Epithelial cell of esophagus (primary cell): ENCODE results near the gene TSC22D1.

ENCODE experiments used
- DNase-seq: peaks from one replicate; pipeline ENCODE4 v3.0.0; 2010; ENCODE audit warnings: low read depth
- H3K4me3 ChIP-seq: 2 replicates; pipeline ENCODE4 v1.5.1; 2011; ENCODE audit warnings: mild to moderate bottlenecking, low read length, control low read depth
- TF ChIP-seq, protein P1 (sequence below): IDR thresholded peaks from 2 replicates; pipeline ENCODE4 v1.5.1; 2011; ENCODE audit warnings: low read depth, mild to moderate bottlenecking, low read length, control low read depth, inconsistent platforms; ENCODE audit not compliant: insufficient read depth; ENCODE audit errors: missing control alignments

Gene TSC22D1

DNA sequence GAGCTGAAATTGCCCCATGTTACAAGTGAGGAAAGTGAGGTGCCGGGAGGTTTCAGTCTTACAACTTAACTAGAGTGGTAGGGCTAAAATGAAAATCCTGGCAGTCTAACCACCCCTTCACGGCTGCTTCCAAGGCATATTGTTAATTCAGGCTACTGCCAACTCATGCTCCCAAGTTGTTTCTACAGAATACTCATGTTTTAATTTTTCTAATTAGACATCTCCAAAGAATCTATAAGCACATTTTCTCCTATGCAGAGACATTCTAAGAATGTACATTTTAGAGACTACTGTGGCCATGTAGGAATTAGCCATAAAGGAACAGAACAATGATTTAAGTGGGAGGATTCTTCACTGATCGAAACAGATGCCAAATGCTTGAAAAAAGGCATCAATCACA lies 7.0 kb upstream of the TSC22D1 start:
- TF ChIP-seq, protein P1, sequence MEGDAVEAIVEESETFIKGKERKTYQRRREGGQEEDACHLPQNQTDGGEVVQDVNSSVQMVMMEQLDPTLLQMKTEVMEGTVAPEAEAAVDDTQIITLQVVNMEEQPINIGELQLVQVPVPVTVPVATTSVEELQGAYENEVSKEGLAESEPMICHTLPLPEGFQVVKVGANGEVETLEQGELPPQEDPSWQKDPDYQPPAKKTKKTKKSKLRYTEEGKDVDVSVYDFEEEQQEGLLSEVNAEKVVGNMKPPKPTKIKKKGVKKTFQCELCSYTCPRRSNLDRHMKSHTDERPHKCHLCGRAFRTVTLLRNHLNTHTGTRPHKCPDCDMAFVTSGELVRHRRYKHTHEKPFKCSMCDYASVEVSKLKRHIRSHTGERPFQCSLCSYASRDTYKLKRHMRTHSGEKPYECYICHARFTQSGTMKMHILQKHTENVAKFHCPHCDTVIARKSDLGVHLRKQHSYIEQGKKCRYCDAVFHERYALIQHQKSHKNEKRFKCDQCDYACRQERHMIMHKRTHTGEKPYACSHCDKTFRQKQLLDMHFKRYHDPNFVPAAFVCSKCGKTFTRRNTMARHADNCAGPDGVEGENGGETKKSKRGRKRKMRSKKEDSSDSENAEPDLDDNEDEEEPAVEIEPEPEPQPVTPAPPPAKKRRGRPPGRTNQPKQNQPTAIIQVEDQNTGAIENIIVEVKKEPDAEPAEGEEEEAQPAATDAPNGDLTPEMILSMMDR = no peak
- no peak overlapping the region for H3K4me3 ChIP-seq
- no peak for DNase-seq

DNA sequence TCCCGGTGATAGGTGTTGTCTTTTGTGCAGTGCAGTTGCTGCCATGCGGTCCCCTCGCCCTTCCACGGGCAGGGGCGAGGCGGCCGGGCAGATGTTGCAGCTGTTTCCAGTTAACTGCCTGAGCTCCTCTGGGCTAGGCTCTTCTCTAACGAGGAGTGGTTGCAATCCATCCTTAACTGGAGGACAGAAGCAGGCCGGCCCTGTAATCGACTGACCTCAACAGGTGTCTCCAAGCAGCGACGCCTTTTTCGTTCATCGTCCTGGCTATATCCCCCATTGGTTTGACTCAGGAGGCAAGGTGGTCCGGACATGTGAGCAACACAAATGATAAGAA lies 1.9 kb upstream of the TSC22D1 start:
- peak overlapping the region; percentile 80 for H3K4me3 ChIP-seq
- DNase-seq = no peak
- TF ChIP-seq, protein P1 = no peak

DNA sequence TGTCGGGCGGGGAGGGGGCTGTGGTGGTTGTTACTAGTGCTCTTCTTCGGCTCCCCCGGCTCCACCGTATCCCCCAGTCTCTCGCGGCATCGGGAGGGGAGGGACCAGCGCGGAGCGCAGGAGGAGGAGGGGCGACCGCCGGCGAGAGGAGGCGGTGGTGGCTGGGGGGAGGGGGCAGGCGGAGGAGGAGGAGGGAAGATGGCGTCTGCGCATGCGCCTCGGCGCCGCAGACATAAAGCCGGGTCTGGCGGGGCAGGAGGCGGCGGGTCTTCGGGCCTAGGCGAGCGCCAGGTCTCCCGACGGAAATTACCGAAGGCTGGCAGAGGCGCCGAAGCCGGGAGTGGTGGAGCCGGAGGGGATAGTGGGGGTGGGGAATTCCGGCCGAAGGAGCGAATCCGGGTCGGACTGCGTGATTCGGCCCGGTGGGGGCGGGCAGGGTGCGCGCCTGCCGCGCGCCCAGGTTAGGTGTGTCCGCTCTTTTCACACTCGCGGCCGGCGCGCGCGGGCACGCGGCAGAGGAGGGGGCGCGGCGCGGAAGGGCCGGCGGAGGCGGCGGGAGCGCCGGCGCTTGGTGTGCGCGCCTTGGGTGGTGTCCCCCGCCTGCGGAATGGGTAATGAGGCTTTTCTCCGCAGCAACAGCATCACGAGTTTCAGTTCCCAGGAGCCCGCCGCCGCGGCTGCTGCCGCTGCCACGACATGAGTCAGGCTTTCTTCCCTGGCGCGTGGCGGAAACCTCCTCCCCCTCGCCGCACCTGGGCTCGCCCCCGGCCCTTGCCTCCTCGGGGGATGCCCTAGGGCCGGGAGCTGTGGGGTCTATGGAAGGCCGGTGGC lies 1.3 kb upstream of the TSC22D1 start:
- DNase-seq = peak; percentile 96
- TF ChIP-seq, protein P1 = no peak
- peak overlapping the region; percentile 80 for H3K4me3 ChIP-seq

- peak; percentile 33 for DNase-seq
- peak overlapping the region; percentile 80 for H3K4me3 ChIP-seq
- TF ChIP-seq, protein P1 = no peak
Measured at GRCh38 chr13:44576351-44577235, 463 bp upstream of the TSC22D1 start.

- H3K4me3 ChIP-seq = peak overlapping the region; percentile 80
- DNase-seq = peak; percentile 30
- TF ChIP-seq, protein P1 = no peak
Measured at GRCh38 chr13:44575035-44575434, 1.1 kb downstream of the TSC22D1 start.

- H3K4me3 ChIP-seq = no peak overlapping the region
- TF ChIP-seq, protein P1 = no peak
- no peak for DNase-seq
Measured at GRCh38 chr13:44574466-44574855, 1.7 kb downstream of the TSC22D1 start.
